ENCODE measurements around the gene ARG2.

GRCh38 chr14:67607646-67608045 lies 12.1 kb upstream of the ARG2 start:
- TF ChIP-seq RAD21 (CRISPR knock-in tag; conservative IDR thresholded peaks at IDR 0.05 in 1 of 2, IDR thresholded peaks at IDR 0.05 in 1 of 2) (no peak), IRF2 (CRISPR knock-in tag; IDR thresholded peaks at IDR 0.05) (no peak), TCF7L2 (IDR thresholded peaks at IDR 0.05; ENCODE audit: low read depth, low read length) (no peak), TAF1 (IDR thresholded peaks at IDR 0.05; ENCODE audit: control insufficient read depth, extremely low read depth, insufficient read depth, low read length, severe bottlenecking) (no peak), NCOR1 (IDR thresholded peaks at IDR 0.05) (no peak), MAFK (IDR thresholded peaks at IDR 0.05; ENCODE audit: low read length) (no peak), MAX (CRISPR knock-in tag; IDR thresholded peaks at IDR 0.05) (no peak), CTCFL (IDR thresholded peaks at IDR 0.05; ENCODE audit: borderline replicate concordance, insufficient read depth, low read depth, low read length, poor library complexity, severe bottlenecking) (no peak), DACH1 (IDR thresholded peaks at IDR 0.05; ENCODE audit: partially characterized antibody) (no peak), SAP30 (IDR thresholded peaks at IDR 0.05; ENCODE audit: borderline replicate concordance, insufficient read depth, low read depth, low read length, poor library complexity, severe bottlenecking) (no peak), ZNF224 (CRISPR knock-in tag; IDR thresholded peaks at IDR 0.05) (no peak), ZBTB8A (IDR thresholded peaks at IDR 0.05; ENCODE audit: partially characterized antibody) (no peak), LARP7 (IDR thresholded peaks at IDR 0.05) (no peak)
